GM18909 (cell line): ENCODE results near the gene C6orf62.
"Not testable (repeated sequence)": the region's sequence is repeated elsewhere in the genome, so short reads cannot be mapped to it uniquely, and the experiment has no call there.

Experiments
- ATAC-seq: cut with Tn5 transposase; IDR thresholded peaks from one replicate; pipeline ENCODE4 v1.9.1; 2021; ENCODE audit warnings: mild to moderate bottlenecking; ENCODE audit not compliant: unreplicated experiment, poor library complexity

Gene C6orf62

DNA sequence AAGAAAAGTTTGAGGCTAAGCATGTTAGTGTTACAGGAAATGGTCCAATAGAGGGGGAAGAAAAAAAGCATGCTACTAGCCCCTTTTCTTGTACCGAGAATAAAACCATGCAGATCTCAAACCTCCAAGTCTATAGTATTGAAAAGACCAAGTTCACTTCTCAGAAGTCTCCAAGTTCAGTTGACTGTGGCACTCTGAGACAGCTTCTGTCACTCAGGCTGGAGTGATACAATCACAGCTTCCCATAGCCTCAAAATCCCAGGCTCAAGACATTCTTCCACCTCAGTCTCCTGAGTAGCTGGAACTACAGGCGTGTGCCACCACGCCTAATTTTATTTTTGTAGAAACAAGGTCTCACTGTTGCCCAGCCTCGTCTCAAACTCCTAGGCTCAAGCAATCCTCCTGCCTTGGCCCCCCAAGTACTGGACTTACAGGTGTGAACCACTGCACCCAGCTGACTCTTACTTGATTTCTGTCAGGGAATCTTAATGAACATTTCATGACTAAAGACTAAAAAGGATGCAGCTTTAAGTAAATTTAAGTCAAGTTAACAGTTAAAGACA lies 16.2 kb downstream of the C6orf62 start:
- ATAC-seq = no peak

DNA sequence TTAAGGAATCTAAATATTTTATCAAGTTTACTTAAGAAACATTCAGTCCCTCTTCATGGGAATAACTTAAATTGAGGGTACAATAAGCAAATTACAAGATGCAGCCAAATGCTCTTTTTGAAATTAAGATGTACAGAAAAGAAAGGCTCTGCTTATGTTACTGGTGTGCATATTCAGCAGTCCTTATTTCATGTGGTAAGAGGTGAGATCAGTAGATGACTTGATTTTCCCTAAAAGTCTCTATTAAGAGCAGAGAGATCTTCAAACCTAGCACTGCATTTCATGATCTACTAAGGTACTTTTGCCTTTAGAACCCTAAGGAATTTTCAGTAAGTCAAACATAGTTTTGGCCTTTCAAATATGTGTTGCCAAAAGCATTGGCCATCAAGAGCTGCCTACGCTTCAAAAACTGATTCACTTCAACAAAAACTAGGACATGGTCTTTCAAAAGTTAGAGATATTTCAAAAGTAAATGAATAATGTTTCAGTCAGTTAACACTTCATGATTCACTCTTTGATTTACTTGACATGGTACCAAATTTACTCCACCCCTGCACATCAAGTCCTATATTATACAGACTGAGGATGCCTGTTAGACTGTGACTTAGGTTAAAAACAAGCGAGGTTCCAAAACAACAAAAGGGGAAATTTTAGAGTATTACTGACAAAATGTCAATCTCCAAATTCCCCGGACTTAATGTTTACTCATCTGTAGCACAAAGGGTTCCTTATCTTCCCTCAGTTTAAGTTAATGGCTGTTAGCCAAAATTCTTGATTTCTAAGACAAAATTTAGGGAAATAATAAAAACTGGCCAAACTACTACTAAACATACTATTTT lies 19.2 kb downstream of the C6orf62 start:
- no peak for ATAC-seq

DNA sequence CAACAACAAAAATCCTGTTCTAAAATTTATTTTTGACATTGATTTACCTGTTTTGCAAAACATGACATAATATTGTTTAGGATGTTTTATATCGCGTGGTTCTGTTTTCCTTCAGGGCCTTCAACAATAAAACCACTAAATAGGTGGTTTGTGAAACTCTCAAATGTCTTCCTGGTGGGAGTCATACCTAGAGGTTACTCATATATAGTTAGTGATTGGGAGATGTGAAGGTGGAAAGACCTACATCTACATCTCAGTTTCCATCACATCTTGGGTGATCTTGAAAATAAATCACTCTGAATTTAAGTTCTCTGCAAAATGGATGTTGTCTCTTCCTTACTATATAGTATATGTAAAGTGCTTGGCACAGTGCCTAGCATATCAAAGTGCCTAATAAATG lies 22.9 kb downstream of the C6orf62 start:
- ATAC-seq = no peak

DNA sequence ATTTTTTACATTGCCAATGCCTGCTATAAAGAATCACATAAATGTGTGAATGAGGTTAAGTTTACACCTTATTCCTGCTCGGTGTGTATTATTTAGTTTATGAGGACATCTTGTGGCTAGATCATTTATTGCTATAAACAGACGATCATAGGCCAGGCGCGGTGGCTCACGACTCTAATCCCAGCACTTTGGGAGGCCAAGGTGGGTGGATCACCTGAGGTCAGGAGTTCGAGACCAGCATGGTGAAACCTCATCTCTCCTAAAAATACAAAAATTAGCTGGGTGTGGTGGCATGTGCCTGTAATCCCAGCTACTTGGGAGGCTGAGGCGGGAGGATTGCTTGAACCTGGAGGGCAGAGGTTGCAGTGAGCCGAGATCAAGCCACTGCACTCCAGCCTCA lies 23.3 kb downstream of the C6orf62 start:
- ATAC-seq = peak; percentile 68

DNA sequence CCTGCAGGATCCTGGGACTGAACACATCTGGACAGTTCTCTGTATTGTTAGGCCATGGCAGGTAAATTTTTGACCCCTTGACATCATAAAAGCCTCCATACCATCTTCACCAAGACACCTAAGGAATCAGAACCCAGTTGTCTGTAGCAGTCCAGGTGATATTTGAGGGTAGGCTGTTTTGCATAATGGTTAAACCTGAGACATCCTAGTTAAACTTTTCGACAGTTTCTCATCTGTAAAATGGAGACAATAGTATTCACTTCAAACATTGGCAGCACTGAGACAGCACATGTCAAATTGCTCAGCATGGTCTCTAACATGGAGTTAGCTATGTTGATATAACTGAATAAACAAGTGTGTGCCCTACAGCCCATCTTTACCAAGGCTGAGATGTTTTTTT lies 24.8 kb downstream of the C6orf62 start:
- no peak for ATAC-seq

DNA sequence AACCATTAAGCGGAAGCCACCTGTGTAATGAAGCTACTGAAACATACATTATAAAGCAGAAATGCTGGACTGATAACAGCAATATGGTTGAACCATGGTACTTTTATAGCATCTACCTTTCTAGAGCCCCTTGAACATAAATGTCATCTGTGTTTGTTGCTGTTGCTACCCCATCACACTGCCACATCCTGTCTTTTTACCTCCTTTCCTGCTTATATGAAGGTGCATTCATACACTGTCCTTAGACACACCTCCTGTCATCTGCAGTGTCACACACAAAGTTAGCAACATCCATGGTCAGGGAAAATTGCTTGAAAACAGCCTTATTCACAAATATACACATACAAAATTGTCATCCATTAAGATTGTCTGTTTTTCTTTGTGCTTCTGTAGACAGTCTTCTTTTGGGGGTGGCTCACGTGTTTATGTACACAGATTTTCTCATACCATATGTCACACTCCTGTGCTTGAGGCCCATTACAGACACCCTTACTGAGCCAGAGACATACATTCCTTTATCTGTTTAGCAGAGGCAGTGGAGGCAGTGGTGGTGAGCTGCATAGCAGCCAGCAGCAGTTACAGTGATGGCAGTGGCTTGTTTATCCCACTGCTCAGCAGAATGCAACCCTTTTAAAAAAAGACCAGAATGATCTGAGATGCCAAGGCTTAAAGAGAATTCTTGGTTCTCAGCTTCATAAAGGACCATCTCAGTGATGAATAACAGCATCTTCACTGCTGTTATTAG lies 25.9 kb downstream of the C6orf62 start:
- no peak for ATAC-seq

DNA sequence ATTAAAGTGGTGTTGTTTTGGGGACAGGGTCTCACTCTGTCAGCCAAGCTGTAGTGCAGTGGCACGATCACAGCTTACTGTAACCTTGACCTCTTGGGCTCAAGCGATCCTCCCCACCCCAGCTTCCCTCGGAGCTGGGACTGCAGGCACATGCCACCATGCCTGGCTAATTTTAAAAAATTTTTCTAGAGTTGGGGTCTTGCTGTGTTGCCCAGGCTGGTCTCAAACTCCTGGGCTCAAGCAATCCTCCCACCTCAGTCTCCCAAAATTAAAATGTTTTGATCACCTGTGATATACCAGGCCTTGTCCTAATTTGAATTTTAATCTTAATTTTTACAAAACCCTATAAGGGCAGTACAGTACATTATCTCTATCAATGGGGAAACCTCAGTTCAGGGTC lies 26.5 kb downstream of the C6orf62 start:
- ATAC-seq = no peak

DNA sequence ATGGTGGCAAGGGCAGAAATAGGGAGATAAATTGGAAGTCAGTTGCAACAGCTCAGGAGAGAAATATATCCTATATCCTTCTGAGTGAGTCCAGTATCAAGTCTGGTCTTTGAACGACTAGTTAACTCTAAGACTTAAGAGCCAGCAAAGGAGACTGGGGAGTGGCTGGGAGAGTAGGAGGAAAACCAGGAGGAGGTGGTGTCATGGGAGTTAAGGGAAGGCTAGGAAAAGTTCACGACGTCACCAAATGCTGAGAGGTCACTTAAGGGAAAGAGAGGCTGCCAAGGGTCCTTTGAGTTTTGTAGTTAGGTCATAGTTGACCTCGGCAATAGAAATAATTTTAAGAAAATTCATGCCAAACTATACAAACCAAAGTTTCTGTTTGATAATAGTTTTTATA lies 27.0 kb downstream of the C6orf62 start:
- ATAC-seq = no peak

DNA sequence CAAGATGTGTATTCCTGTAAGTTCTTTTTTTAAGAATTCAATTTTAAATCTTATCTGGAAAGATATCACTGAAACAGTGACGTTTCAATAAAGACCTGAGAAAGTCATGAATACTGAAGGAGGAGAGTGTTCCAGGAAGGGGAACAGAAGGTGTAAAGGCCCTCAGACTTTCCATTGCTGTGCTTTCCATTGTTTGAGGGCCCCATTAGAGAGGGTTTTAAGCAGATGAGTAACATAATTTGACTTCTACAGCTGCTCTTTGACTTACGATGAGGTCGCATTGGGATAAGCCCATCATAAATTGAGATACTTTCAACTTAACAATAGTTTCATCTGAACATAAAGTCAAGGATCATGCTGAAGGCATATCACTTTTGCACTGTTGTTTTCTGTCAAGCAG lies 27.4 kb downstream of the C6orf62 start:
- ATAC-seq = no peak

DNA sequence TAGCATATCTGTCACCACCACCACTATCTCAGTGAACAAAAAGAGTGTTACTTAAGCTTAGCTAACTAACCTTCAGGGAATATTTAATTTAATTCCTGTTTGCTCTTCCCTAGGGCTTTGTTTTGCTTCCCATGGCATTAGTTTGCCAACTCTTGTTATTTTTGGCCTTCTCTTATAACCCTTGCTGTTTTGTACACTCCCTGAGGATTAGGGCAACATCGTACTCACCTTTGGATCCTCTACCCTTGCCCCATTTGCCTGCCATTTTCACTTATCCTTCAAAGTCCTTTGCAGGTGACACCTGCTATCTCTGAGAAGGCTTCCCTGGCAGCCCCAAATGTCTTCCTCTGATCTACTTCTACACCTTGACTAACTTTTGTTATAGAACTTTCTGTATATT lies 28.4 kb downstream of the C6orf62 start:
- no peak for ATAC-seq

DNA sequence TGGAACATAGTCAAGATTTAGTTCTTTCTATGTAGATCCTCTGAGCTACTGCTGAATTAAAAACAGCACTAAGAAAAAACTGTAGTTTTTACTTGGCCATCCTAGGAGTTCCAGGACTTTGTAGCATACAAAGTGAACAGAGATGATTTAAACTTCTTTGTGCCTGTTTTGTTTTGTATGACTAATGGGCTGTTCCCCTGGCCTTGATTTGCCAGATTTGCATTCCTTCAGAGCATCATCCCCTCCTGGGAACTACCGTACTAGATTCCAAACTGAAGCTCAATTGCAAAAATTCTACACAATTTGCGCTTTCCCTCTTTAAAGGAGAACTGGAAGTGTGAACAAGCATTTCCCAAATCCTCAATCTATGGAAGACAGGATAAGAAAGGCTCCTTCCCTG lies 29.0 kb downstream of the C6orf62 start:
- no peak for ATAC-seq

DNA sequence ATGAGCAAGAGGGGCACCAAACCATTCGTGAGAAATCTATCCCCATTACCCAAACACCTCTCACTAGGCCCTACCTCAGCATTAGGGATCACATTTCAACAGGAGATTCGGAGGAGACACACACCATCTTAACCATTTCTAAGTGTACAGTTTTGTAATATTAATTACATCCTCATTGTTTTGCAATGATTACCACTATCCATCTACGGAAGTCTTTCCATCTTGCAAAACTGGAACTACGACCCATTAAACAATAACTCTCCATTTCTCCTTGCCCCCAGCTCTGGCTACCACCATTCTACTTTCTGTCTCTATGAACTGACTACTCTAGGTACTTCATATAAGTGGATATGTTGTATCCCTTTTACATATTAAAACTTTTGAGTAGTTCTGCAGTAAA lies 32.0 kb downstream of the C6orf62 start:
- ATAC-seq = no peak

DNA sequence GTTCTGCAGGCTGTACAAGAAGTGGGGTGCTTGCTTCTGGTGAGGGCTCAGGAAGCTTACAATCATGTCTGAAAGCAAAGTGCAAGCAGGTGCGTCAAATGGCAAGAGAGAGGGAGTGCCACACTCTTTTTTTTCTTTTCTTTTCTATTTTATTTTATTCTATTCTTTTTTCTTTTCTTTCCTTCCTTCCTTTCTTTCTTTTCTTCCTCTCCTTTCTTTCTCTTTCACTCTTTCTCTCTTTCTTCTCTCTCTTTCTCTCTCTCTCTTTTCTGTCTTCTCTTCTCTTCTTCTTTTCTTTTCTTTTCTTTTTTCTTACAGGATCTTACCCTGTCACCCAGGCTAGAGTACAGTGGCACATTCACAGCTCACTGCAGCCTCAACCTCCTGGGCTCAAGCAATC lies 32.5 kb downstream of the C6orf62 start:
- no peak for ATAC-seq

DNA sequence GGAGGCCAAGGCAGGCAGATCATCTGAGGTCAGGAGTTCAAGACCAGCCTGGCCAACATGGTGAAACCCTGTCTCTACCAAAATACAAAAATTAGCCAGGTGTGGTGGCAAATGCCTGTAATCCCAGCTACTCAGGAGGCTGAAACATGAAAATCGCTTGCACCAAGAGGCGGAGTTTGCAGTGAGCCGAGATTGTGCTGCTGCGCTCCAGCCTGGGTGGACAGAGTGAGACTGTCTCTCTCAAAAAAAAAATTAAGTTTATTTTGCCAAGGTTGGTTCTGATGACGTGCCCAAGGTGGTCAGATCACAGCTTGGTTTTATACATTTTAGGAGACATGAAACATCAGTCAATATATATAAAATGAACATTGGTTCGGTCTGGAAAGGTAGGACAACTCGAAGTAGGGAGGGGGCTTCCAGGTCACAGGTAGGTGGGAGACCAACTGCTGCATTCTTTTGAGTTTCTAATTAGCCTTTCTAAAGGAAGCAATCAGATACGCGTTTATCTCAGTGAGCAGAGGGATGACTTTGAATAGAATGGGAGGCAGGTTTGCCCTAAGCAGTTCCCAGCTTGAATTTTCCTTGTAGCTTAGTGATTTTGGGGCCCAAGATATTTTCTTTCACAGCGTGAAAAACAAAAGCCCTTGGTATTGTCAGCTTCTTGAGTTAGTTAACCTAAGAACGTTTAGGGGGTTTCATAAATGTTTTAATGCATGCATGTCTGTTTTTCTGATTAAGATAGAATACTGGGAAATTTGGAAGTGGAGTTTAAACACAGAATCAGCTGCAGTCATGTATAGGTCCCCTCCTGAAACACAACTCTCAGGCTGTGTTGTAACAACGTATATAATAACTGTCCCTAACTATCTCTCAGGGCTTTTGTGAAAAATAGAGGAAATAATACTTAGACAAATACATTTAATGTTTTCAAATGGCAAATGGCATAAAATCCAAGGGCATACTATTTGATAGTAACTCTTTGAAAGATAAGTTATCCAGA lies 35.4 kb downstream of the C6orf62 start:
- no peak for ATAC-seq

DNA sequence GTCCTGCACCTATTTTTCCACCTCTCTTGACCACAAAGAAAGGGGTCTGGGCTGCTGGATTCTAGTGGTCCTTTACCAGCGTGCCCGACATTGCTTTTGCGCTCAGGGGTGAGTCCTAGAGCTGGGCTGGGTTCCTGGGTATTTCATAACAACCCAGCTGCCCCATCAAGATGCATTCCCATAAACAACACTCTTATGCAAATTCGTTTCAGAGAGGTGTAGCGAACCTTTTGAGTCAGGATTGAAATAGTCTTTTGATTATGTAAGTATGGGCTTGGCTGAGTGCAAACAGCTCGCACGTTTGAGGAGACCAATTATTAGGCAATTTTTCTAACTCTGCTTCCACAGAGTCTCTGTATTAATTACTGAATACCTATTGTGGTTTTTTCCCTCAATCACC lies 38.4 kb downstream of the C6orf62 start:
- ATAC-seq = no peak

DNA sequence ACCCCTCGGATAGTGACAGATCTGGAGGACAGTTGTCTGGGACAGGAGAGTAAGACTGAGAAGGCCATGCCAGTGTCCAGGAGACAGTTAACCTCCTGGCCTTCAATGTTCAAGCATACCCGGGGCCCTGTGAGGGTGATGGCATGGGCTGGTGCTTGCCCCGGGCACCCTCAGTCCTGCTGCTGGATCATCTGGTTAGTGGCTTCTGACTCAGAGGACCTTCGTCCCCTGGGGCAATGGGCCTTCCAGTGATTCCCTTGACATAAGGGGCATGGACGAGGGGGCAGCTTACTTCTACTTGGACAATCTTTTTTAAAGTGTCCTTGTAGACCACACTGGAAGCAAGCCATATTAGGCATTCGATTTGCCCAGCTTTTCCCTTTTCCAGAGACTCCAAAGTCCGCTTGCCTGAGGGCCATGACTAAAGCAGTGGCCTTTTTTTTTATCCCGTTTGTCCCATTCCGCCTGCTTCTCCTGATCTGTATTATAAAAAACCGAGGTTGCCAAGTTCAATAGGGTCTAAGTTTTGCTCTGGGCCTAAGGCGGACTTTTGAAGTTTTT lies 40.1 kb downstream of the C6orf62 start:
- ATAC-seq = not testable (repeated sequence)

DNA sequence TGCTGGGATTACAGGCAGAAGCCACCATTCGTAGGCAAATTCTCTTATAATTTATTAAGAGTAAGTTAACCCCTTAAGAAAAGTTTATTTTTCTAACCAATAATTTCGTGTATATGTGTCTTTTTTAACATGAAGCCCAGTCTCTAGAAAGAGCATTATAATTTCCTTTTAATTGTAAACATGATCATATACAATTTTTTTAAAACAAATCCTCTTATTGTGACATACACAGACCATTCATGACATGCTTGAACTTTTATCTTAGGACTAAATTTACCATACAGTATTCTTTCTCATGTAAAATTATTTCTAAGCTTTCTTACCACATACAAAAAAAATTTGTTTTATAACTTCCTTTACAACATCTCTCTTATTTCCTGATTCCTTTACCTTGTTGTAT lies 45.3 kb downstream of the C6orf62 start:
- no peak for ATAC-seq

DNA sequence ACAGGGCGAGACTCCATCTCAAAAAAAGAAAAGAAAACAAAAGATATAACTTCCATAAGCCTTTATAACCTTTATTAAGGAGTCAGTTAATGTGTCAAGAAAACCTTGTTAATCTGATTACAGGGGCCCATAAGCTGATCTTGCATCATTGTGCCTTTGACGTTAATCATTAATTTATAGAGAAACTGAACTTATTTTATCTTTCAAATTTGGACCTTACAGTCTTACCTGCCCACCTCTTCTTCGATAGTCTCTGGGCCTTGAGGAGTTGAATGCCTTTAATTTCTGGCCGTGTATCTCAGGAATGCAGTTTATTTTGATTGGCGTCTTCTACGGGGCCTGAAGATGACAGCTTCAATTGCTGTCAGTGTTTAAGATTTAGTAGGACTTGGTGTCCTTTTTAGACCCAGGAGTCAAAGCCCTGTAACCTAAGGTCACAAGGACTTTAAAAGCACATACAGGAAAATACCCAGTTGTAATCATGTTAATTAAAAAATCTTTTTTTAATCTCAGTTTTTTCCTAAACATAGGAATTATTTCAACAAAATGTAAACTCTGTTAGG lies 46.3 kb downstream of the C6orf62 start:
- ATAC-seq = no peak

DNA sequence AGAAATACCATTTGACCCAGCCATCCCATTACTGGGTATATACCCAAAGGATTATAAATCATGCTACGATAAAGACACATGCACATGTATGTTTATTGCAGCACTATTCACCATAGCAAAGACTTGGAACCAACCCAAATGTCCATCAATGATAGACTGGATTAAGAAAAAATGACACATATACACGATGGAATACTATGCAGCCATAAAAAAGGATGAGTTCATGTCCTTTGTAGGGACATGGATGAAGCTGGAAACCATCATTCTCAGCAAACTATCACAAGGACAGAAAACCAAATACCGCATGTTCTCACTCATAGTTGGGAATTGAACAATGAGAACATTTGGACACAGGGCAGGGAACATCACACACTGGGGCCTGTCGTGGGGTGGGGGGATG lies 47.9 kb downstream of the C6orf62 start:
- not testable (repeated sequence) for ATAC-seq

DNA sequence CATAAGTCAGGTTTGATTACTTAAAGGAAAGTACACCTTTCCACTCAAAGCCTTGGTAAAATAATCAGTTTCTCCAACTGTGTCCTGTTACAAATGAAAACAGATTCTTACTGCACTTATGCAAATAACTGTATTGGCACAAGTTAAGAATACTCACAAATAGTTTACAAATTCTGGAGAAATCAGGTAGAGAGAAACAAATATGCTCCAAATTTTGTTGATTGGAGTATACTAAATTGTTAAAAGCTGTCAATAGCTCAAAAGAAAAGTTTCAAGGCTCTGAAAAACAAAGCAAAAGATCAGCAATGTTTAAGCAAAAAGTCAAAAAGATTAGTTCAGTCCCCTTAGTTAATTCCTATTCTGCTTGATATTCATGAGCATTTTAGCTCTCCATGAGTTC lies 48.5 kb downstream of the C6orf62 start:
- ATAC-seq = not testable (repeated sequence)
